ENCODE data around the gene PDZD2.

The PDZD2 gene

DNA sequence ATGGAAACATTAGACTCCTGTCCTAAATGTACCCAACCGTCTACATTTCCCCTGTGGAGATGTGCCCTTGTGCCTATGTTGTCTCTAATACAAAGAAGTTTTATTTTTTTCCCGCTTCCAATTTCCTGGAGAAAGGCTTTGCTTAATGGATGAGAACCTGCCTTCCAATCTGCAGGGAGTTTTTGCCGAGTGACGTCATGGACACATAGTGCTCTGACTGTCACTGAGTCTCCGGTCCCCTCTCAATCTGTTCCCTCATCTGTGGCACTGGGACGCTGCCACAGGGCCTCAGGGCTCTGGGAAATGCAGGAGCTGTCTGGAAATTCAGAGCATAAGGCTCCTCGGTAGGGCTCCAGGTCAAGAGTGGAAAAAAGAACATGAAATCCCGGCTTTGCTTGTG, 144.8 kb downstream of the PDZD2 start:
- H3K9me3 ChIP-seq (ENCODE audit: control insufficient read depth, low read length) = no peaks in the 10 kb centered on the region
- no peak overlapping the region for H3K9ac ChIP-seq
- H3K4me3 ChIP-seq (ENCODE audit: low read depth, low read length) = no peak overlapping the region
- H3K27ac ChIP-seq = no peak overlapping the region
- no peaks in the 10 kb centered on the region for H3K27me3 ChIP-seq (ENCODE audit: control insufficient read depth, insufficient read depth, low read length)
- no peaks in the 10 kb centered on the region for H3K79me2 ChIP-seq
- no peak overlapping the region for H3K4me2 ChIP-seq (ENCODE audit: low read length)
- H3K36me3 ChIP-seq (ENCODE audit: control insufficient read depth, insufficient read depth, low read length) = no peaks in the 10 kb centered on the region
- H3K4me1 ChIP-seq = no peaks in the 10 kb centered on the region
- no peak overlapping the region for H2AFZ ChIP-seq
- TF ChIP-seq CTCF (IDR thresholded peaks at IDR 0.05) = no peak

DNA sequence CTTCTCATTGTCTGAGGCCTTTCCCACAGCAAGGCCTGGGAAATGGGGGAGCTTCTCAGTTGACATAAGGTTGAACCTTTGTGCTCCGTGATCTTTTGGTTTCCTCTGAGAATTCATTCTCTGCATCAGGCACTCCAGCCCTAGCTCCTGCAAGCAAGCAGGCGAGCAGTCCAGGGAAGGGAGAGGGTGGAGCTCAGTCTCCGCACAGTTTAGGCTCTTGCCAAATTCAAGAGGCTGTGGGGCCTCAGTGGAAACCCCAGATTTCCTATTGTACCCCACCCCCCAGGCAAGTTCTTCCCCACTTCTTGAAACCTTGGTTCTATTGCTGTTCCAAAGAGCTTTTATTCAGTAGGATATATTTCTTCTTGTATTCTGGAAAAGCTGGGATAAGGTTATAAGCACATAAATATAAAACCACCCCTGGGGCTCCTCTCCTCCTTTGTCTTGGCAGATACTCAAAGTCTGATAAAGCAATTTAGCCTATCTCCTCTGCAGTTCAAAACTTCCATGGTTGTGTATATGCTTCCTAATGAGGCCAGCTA, 147.2 kb downstream of the PDZD2 start:
- no peaks in the 10 kb centered on the region for H3K79me2 ChIP-seq
- H3K4me3 ChIP-seq (ENCODE audit: low read depth, low read length) = no peak overlapping the region
- H3K9ac ChIP-seq = no peak overlapping the region
- no peaks in the 10 kb centered on the region for H3K4me1 ChIP-seq
- H3K9me3 ChIP-seq (ENCODE audit: control insufficient read depth, low read length) = no peaks in the 10 kb centered on the region
- TF ChIP-seq CTCF (IDR thresholded peaks at IDR 0.05) = no peak
- H3K36me3 ChIP-seq (ENCODE audit: control insufficient read depth, insufficient read depth, low read length) = no peaks in the 10 kb centered on the region
- no peaks in the 10 kb centered on the region for H3K27me3 ChIP-seq (ENCODE audit: control insufficient read depth, insufficient read depth, low read length)
- H2AFZ ChIP-seq = no peak overlapping the region
- H3K4me2 ChIP-seq (ENCODE audit: low read length) = no peak overlapping the region
- H3K27ac ChIP-seq = no peak overlapping the region

- Histone ChIP-seq H3K36me3 (ENCODE audit: control insufficient read depth, insufficient read depth, low read length) (no peaks in the 10 kb centered on the region), H3K9me3 (ENCODE audit: control insufficient read depth, low read length) (no peaks in the 10 kb centered on the region), H3K27ac (no peak overlapping the region), H3K27me3 (ENCODE audit: control insufficient read depth, insufficient read depth, low read length) (no peaks in the 10 kb centered on the region), H3K4me1 (no peaks in the 10 kb centered on the region), H3K79me2 (no peaks in the 10 kb centered on the region), H2AFZ (no peak overlapping the region), H3K4me2 (ENCODE audit: low read length) (no peak overlapping the region), H3K9ac (no peak overlapping the region), H3K4me3 (ENCODE audit: low read depth, low read length) (no peak overlapping the region)
- no peak for TF ChIP-seq CTCF (IDR thresholded peaks at IDR 0.05)
Observed at GRCh38 chr5:31794009-31794408, 155.1 kb downstream of the PDZD2 start.

DNA sequence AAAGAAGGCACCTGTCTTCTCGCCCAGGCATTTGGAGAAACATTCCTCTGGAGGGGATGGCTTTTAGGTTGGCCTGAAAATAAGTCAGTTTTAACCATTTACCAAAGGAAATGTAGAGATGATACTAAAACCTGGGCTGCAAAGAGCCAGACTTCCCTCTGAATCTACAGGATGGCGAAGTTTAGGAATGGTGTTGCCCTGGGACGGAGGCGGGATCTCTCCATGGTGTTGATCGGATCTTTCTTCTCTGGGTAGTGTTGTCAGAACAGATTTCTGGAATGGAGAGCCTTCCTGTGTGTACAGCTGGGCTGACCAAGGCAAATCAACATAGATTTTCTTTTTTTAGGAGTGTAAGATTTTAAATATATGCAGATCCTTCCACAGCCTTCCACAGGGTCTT, 159.2 kb downstream of the PDZD2 start:
- H3K4me2 ChIP-seq (ENCODE audit: low read length) = no peak overlapping the region
- H3K4me1 ChIP-seq = no peaks in the 10 kb centered on the region
- H3K36me3 ChIP-seq (ENCODE audit: control insufficient read depth, insufficient read depth, low read length) = no peaks in the 10 kb centered on the region
- H3K27ac ChIP-seq = no peak overlapping the region
- no peaks in the 10 kb centered on the region for H3K79me2 ChIP-seq
- TF ChIP-seq CTCF (IDR thresholded peaks at IDR 0.05) = no peak
- H3K9ac ChIP-seq = no peak overlapping the region
- no peak overlapping the region for H2AFZ ChIP-seq
- no peaks in the 10 kb centered on the region for H3K9me3 ChIP-seq (ENCODE audit: control insufficient read depth, low read length)
- no peaks in the 10 kb centered on the region for H3K27me3 ChIP-seq (ENCODE audit: control insufficient read depth, insufficient read depth, low read length)
- no peak overlapping the region for H3K4me3 ChIP-seq (ENCODE audit: low read depth, low read length)

GRCh38 chr5:31800351-31800750, 161.4 kb downstream of the PDZD2 start:
- no peaks in the 10 kb centered on the region for H3K27me3 ChIP-seq (ENCODE audit: control insufficient read depth, insufficient read depth, low read length)
- H3K79me2 ChIP-seq = no peaks in the 10 kb centered on the region
- no peak overlapping the region for H3K4me2 ChIP-seq (ENCODE audit: low read length)
- H3K36me3 ChIP-seq (ENCODE audit: control insufficient read depth, insufficient read depth, low read length) = no peaks in the 10 kb centered on the region
- no peaks in the 10 kb centered on the region for H3K4me1 ChIP-seq
- no peaks in the 10 kb centered on the region for H3K9me3 ChIP-seq (ENCODE audit: control insufficient read depth, low read length)
- no peak overlapping the region for H3K9ac ChIP-seq
- no peak overlapping the region for H3K27ac ChIP-seq
- no peak overlapping the region for H2AFZ ChIP-seq
- no peak overlapping the region for H3K4me3 ChIP-seq (ENCODE audit: low read depth, low read length)
- no peak for TF ChIP-seq CTCF (IDR thresholded peaks at IDR 0.05)
